Suppressor macrophage treated with lipopolysaccharide for 1 hour (primary cell): ENCODE results near the gene PAMR1.
"Not testable (repeated sequence)": the region's sequence is repeated elsewhere in the genome, so short reads cannot be mapped to it uniquely, and the experiment has no call there.

Experiments used
- DNase-seq, 3 donors: peaks; one replicate each; pipeline ENCODE4 v3.0.0-alpha.2; 2020 to 2022

PAMR1 gene

GRCh38 chr11:35525501-35526175, at the start of gene PAMR1:
PAMR1 (minus strand) TSS chr11:35525616; CDS start chr11:35525585, 31 bp downstream.
- DNase-seq: peak in 1 of 3 donors; percentile 10

- no peak for DNase-seq
Observed at GRCh38 chr11:35571696-35572095, 46.3 kb upstream of the PAMR1 start.

- DNase-seq: no peak
Observed at GRCh38 chr11:35567737-35568465, 42.5 kb upstream of the PAMR1 start.

- DNase-seq: no peak
Observed at GRCh38 chr11:35566885-35567284, 41.5 kb upstream of the PAMR1 start.

GRCh38 chr11:35566181-35566580, 40.8 kb upstream of the PAMR1 start:
- DNase-seq: no peak

- no peak for DNase-seq
Observed at GRCh38 chr11:35564245-35564595, 38.8 kb upstream of the PAMR1 start.

GRCh38 chr11:35563484-35564244, 38.2 kb upstream of the PAMR1 start:
- DNase-seq: no peak

- DNase-seq: no peak
Observed at GRCh38 chr11:35559949-35560348, 34.5 kb upstream of the PAMR1 start.

GRCh38 chr11:35558513-35558912, 33.1 kb upstream of the PAMR1 start:
- no peak for DNase-seq

GRCh38 chr11:35555488-35555887, 30.1 kb upstream of the PAMR1 start:
- DNase-seq: no peak

- DNase-seq: no peak
Observed at GRCh38 chr11:35554491-35555437, 29.3 kb upstream of the PAMR1 start.

GRCh38 chr11:35553831-35554230, 28.4 kb upstream of the PAMR1 start:
- no peak for DNase-seq

- DNase-seq: no peak
Observed at GRCh38 chr11:35553021-35553420, 27.6 kb upstream of the PAMR1 start.

- DNase-seq: no peak
Observed at GRCh38 chr11:35552616-35553015, 27.2 kb upstream of the PAMR1 start.

GRCh38 chr11:35550374-35551036, 25.1 kb upstream of the PAMR1 start:
- DNase-seq: no peak

GRCh38 chr11:35549787-35550186, 24.4 kb upstream of the PAMR1 start:
- DNase-seq: no peak

GRCh38 chr11:35548925-35549561, 23.6 kb upstream of the PAMR1 start:
- peak in 1 of 3 donors; percentile 6 for DNase-seq

GRCh38 chr11:35547995-35548394, 22.6 kb upstream of the PAMR1 start:
- DNase-seq: not testable (repeated sequence)

GRCh38 chr11:35546317-35546716, 20.9 kb upstream of the PAMR1 start:
- no peak for DNase-seq

- DNase-seq: no peak
Observed at GRCh38 chr11:35545391-35546003, 20.1 kb upstream of the PAMR1 start.

- no peak for DNase-seq
Observed at GRCh38 chr11:35543481-35543880, 18.1 kb upstream of the PAMR1 start.
